GM18519 (cell line): ENCODE data around the gene CBX1.
"Not testable (repeated sequence)": the region's sequence is repeated elsewhere in the genome, so short reads cannot be mapped to it uniquely, and the experiment has no call there.

Experiments
- ATAC-seq: cut with Tn5 transposase; IDR thresholded peaks from one replicate; pipeline ENCODE4 v1.9.1; 2021; ENCODE audit warnings: mild to moderate bottlenecking, moderate library complexity; ENCODE audit not compliant: unreplicated experiment, low FRiP score

CBX1 gene

DNA sequence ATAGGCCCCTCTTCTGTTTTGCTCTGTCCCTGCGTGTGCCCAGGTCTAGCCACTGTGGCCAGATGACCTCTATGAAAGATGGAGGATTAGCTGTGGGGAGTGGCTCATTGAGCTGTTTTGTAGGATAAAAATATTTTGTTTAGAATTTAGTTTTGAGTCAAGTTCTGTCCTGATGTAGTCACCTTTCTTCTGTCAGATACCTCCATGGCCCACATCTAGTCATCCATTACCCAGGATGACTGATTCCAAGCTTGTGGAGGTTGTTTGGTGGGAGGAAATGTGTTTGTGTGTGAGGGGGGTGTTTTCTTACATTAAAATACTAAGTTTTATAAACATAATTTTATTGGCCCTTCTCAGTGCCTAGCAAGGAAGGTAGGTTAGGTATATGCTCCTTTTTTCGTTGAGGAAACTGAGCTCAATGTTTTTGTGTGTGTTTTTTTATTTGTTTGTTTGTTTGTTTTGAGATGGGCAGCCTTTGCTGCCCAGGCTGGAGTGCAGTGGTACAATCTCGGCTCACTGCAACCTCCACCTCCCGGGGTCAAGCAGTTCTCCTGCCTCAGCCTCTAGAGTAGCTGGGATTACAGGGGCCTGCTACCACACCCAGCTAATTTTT, 22.6 kb upstream of the CBX1 start:
- no peak for ATAC-seq

GRCh38 chr17:48123111-48123510, 21.8 kb upstream of the CBX1 start:
- ATAC-seq, result no peak

DNA sequence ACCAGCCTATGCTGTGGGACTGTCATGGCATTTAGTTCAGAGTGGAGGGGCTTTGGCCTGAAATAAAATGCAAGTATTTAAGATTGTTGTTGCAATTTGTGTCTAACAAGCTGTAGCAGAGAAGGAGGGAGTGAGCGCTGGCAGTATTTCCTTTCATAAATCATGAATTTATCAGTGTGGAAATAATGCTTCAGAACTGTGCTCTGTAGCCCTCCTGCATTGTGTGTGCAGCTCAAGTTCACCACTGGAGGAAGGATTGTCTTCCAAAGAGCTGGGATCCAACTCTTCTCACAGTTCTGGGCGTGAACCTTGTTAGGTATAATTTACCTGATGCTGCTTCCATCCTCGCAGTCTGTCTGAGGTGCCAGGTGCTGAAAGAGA, 21.4 kb upstream of the CBX1 start:
- ATAC-seq, result no peak

GRCh38 chr17:48121923-48122664, 20.8 kb upstream of the CBX1 start:
- ATAC-seq, result no peak

- ATAC-seq, result no peak
Measured at GRCh38 chr17:48113201-48113676, 12.0 kb upstream of the CBX1 start.

DNA sequence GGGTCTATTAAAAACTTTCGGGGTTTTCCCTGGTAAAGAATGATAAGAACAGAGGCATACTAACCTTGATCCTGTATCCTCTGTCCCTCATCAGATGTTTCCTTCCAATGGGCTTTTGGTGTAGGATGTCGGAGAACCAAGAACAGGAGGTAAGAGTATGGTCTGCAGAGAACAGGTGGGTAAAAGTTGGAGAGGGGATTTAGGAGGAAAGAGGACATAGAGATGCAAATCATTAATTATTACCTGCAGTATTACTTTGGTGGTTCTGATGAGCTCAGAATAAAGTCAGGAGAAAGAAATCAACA, 10.6 kb upstream of the CBX1 start:
- no peak for ATAC-seq

GRCh38 chr17:48110761-48111160, 9.5 kb upstream of the CBX1 start:
- ATAC-seq, result no peak

DNA sequence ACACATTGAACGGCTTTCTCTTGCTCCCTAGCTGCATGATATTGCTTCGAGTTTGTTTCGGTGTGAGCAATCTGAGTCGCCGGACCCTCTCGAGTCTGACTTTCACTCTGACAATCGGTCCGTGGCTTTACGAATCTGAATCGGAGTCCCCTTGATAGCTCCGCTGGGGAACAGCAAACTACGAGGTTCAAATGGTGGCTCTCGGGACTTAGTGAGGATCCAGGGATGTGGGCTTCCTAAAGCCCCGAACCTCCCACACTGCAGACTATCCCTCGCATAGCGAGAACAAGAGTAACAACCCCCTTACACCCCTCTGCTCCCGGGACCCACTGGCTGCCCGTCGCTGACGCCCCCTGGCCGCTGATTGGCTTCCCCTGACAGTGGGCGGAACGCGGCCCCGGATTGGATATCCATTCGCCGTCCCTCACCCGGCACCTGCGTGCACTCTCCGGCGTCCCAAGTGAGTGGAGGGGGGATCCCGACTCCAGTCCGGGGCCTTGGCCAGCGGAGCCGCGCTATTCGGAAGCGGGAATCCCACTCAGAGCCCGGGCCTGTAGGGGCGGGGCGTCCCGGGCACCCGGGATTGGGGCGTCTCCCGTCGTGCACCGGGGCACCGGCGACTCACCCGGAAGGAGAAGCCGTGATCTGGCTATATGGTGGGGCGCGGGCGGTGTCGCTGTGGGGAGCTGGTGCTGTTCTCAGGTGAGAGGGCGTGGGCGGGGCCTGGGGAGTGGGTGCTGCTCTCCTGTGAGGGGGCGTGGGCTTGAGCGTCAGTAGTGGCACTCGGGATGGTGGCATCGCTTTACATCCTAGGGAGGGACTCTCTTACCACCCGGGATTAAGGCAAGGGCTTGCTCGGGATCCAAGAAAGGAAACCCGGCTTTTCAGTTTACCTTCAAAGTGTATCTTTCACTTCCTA, 6.1 kb upstream of the CBX1 start, which contains the start of gene SNX11:
Gene SNX11 (plus strand): TSS at position 630 of the 919 bp plus-strand sequence. CDS start 4,278 bp downstream, outside the sequence.
- ATAC-seq, result peak; percentile 59

DNA sequence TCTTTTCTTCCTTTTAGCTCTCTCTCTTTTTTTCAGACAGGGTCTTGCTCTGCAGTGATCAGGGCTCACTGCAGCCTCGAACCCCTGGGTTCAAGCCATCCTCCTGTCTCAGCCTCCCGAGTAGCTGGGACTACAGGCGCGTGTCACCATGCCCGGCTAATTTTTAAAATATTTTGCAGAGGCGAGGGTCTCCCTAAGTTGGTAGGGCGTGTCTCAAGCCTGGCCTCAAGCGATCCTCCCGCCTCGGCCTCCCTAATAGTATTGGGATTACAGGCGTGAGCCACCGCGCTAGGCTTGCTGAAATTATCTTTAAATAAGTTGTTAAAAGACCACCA, 5.5 kb upstream of the CBX1 start:
- no peak for ATAC-seq

- no peak for ATAC-seq
Measured at GRCh38 chr17:48104440-48104839, 3.2 kb upstream of the CBX1 start.

- ATAC-seq, result no peak
Measured at GRCh38 chr17:48102798-48103715, 1.8 kb upstream of the CBX1 start.

- no peak for ATAC-seq
Measured at GRCh38 chr17:48102043-48102750, 919 bp upstream of the CBX1 start.

DNA sequence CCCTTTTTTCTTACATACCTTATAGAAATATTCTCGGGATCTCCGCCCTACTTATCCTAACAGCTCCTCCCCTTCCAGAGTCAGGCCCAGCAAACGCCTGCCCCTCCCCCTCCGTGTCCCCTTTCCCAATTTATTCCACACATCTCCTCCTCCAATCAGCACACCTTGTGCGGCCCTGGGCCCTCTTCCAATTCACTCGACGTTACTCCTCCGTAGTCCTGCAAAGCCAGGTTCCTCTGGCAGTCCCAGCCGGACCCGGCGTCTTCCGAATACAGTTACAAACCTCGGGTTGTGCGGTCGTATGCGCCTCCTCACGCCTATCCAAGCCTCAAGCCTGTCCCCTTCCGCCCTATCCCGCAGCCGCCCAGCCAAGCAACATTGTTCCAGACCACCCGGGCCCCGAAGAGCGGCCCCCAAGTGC, 677 bp downstream of the CBX1 start:
- ATAC-seq, result no peak

GRCh38 chr17:48100160-48100559, 1.1 kb downstream of the CBX1 start:
- ATAC-seq, result no peak

DNA sequence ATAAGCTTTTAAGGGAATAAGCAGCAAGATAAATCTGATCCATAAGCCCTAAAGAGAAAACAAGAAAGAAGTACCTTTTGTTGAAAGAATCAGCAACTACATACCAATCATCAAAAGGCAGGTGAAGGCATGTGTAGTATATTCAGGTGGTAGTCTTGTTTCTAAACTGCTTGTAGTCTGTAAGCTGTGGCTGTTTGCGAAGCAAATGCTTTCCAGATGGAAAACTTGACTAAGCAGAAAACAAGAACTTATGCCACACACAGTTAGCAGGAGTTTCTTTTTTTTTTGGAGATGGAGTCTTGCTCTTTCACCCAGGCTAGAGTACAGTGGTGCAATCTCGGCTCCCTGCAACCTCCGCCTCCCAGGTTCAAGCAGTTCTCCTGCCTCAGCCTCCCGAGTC, 5.7 kb downstream of the CBX1 start:
- ATAC-seq, result no peak

GRCh38 chr17:48093341-48094045, 7.8 kb downstream of the CBX1 start:
- ATAC-seq, result no peak

DNA sequence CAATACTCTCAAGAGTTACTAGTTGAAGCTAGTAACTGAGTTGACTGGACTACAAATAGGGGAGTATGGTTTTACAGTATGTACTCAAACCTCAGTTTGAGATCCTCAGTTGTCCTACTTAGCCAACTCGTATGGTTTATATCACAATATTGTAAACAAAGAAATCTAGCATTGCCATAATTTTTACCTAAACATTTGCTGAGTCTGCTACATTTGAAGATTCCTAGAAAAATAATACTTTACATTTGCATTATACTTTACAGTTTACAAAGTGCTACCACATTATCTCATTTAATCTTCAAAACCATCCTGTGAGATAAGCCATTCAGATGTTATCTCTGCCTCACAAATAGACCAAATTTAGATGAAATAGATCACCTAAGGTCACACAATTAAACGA, 16.3 kb downstream of the CBX1 start:
- ATAC-seq, result no peak

DNA sequence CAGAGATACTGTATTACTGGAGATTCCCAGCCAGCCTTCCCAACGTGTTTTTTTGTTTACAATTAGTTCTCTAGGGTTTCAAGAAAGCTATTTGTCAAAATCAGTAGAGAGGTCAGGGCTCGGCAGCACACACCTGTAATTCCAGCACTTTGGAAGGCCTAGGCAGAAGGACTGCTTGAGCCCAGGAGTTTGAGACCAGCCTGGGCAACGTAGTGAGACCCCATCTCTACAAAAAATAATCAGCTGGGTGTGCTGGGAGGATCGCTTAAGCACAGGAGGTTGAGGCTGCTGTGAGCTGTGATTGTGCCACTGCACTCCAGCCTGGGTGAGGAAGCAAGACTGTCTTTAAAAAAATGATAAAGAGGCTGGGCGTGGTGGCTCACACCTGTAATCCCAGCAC, 19.4 kb downstream of the CBX1 start:
- no peak for ATAC-seq

GRCh38 chr17:48077152-48077551, 24.1 kb downstream of the CBX1 start:
- not testable (repeated sequence) for ATAC-seq
